ENCODE results near the gene TUSC2.

The TUSC2 gene

GRCh38 chr3:50365080-50365841, 37.2 kb upstream of the TUSC2 start:
- Histone ChIP-seq H3K9ac (ENCODE audit: low read length) (peak overlapping the region; percentile 59), H3K27me3 (ENCODE audit: control insufficient read depth, insufficient read depth, low read length) (peaks cover 28% of the 10 kb centered on the region), H3K4me1 (ENCODE audit: control insufficient read depth, insufficient read depth, low read length) (peaks cover 3% of the 10 kb centered on the region; the same call in 1 of the 2 replicates), H3K9me3 (ENCODE audit: control insufficient read depth, insufficient read depth, low read depth, low read length) (no peaks in the 10 kb centered on the region), H3K36me3 (ENCODE audit: control insufficient read depth, insufficient read depth, low read length) (no peaks in the 10 kb centered on the region), H3K27ac (ENCODE audit: low read depth, low read length) (no peak overlapping the region), H3K4me3 (ENCODE audit: low read depth, low read length) (peak overlapping the region; percentile 87)

DNA sequence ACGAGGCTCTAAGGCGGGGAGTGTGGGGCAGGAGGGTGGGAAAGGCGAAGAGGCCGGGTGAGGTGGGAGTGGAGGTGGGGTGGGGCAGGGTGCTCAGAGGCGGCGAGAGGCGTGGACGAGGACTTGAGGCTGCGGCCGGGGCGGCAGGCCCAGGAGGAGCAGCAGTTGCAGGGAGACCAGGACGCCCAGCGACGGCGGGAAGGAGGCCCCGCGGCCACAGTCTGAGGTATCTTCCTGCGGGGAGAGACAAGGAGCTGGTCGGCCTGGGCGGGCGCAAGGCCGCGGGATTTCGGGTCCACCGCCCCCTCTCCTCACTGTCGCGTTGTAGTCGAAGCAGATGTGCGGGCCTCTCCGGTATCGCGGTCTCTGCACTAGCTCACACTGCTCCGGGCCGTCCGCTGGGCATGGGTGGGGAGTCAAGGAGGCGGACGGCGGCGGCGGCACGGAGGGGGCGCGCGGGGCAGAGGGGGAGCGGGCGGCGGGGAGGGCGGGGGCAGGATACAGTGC, 36.6 kb upstream of the TUSC2 start:
- peak overlapping the region; percentile 87 for H3K4me3 ChIP-seq (ENCODE audit: low read depth, low read length)
- peak overlapping the region; percentile 6 for H3K9ac ChIP-seq (ENCODE audit: low read length)

DNA sequence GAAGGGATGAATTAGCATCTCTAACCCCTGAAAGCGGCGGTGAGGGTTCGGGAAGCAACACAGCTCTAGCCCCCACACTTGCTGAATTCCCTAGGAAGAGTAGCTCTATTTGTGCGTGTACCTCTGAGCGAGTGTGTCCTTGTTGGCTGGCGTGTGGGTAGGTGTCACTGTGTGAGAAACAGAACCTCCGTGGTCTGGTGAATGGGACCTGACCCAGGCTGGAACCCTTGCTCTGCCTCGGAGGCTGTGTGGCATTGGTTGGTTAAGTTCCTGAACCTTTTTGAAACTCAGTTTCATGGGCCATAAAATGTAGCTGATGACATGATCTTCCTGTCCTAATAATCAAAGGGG, 31.7 kb upstream of the TUSC2 start:
- Histone ChIP-seq H3K9ac (ENCODE audit: low read length) (no peak overlapping the region), H3K4me3 (ENCODE audit: low read depth, low read length) (peak overlapping the region; percentile 94), H3K27ac (ENCODE audit: low read depth, low read length) (no peak overlapping the region), H3K36me3 (ENCODE audit: control insufficient read depth, insufficient read depth, low read length) (peaks cover 23% of the 10 kb centered on the region), H3K4me1 (ENCODE audit: control insufficient read depth, insufficient read depth, low read length) (peaks cover 33% of the 10 kb centered on the region), H3K27me3 (ENCODE audit: control insufficient read depth, insufficient read depth, low read length) (peaks cover 13% of the 10 kb centered on the region), H3K9me3 (ENCODE audit: control insufficient read depth, insufficient read depth, low read depth, low read length) (no peaks in the 10 kb centered on the region)

More for the DNA sequence above, 36.6 kb upstream of the TUSC2 start:
- peaks cover 28% of the 10 kb centered on the region for H3K27me3 ChIP-seq (ENCODE audit: control insufficient read depth, insufficient read depth, low read length)
- peaks cover 7% of the 10 kb centered on the region; the same call in 1 of the 2 replicates for H3K4me1 ChIP-seq (ENCODE audit: control insufficient read depth, insufficient read depth, low read length)
- no peak overlapping the region for H3K27ac ChIP-seq (ENCODE audit: low read depth, low read length)
- H3K9me3 ChIP-seq (ENCODE audit: control insufficient read depth, insufficient read depth, low read depth, low read length), result no peaks in the 10 kb centered on the region
- no peaks in the 10 kb centered on the region for H3K36me3 ChIP-seq (ENCODE audit: control insufficient read depth, insufficient read depth, low read length)

GRCh38 chr3:50358911-50359759, 31.1 kb upstream of the TUSC2 start, which contains the start of gene TMEM115:
TSS of gene TMEM115 (minus strand) at chr3:50359521. CDS start at chr3:50359063, 458 bp downstream.
- H3K9me3 ChIP-seq (ENCODE audit: control insufficient read depth, insufficient read depth, low read depth, low read length), result no peaks in the 10 kb centered on the region
- H3K4me1 ChIP-seq (ENCODE audit: control insufficient read depth, insufficient read depth, low read length), result peaks cover 30% of the 10 kb centered on the region
- H3K36me3 ChIP-seq (ENCODE audit: control insufficient read depth, insufficient read depth, low read length), result peaks cover 29% of the 10 kb centered on the region
- H3K4me3 ChIP-seq (ENCODE audit: low read depth, low read length), result peak within 1 kb of the TSS; percentile 94
- H3K27ac ChIP-seq (ENCODE audit: low read depth, low read length), result peak within 1 kb of the TSS; percentile 11; the same call in 1 of the 2 replicates
- H3K9ac ChIP-seq (ENCODE audit: low read length), result peak within 1 kb of the TSS; percentile 85
- peaks cover 8% of the 10 kb centered on the region for H3K27me3 ChIP-seq (ENCODE audit: control insufficient read depth, insufficient read depth, low read length)

GRCh38 chr3:50358355-50358910, 30.4 kb upstream of the TUSC2 start:
- Histone ChIP-seq H3K36me3 (ENCODE audit: control insufficient read depth, insufficient read depth, low read length) (peaks cover 35% of the 10 kb centered on the region), H3K4me3 (ENCODE audit: low read depth, low read length) (peak overlapping the region; percentile 94), H3K27me3 (ENCODE audit: control insufficient read depth, insufficient read depth, low read length) (peaks cover under 1% of the 10 kb centered on the region; the same call in 1 of the 2 replicates), H3K9ac (ENCODE audit: low read length) (peak overlapping the region; percentile 85), H3K4me1 (ENCODE audit: control insufficient read depth, insufficient read depth, low read length) (peaks cover 30% of the 10 kb centered on the region), H3K9me3 (ENCODE audit: control insufficient read depth, insufficient read depth, low read depth, low read length) (no peaks in the 10 kb centered on the region), H3K27ac (ENCODE audit: low read depth, low read length) (peak overlapping the region; percentile 11; the same call in 1 of the 2 replicates)

DNA sequence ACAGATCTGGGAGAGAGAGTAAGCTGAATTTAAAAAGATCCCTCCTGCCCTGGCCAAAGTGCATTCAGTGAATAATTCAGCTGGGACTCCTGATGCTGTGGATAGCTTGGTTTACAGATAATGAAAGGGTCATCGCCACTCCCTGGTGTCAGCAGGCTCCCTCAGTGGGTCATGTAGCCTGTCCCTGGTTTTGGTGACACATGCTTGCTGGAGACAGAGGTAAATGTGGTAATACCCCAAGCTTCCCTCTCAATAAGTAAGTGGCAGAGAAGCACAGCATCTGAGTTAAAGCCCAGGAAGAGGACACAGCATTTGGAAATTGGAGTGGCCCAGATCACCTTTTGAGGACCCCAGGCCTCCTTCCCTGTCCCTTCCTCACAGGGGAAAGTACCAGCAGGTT, 29.5 kb upstream of the TUSC2 start:
- Histone ChIP-seq H3K36me3 (ENCODE audit: control insufficient read depth, insufficient read depth, low read length) (peaks cover 39% of the 10 kb centered on the region), H3K9ac (ENCODE audit: low read length) (peak overlapping the region; percentile 11), H3K4me3 (ENCODE audit: low read depth, low read length) (peak overlapping the region; percentile 94), H3K27me3 (ENCODE audit: control insufficient read depth, insufficient read depth, low read length) (no peaks in the 10 kb centered on the region), H3K4me1 (ENCODE audit: control insufficient read depth, insufficient read depth, low read length) (peaks cover 30% of the 10 kb centered on the region), H3K27ac (ENCODE audit: low read depth, low read length) (no peak overlapping the region), H3K9me3 (ENCODE audit: control insufficient read depth, insufficient read depth, low read depth, low read length) (no peaks in the 10 kb centered on the region)

DNA sequence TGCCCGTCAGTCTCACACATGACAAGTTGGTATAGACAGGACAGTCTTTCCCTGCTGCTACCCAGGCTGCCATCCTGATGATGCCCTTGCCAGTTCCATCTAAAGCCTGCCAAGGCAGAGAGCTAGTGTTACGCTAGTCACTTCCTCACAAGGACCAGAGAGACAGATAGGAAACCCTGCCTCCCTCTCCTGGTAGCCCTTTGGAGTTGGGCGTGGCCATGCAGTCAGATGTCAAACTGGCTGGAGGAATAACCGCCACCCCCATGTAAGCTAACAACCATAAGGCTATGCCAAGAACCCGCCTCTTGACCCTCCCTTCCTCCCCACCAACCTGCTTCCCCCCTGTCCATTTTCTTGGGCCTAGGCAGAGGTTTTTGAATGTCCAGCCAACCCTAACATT, 28.5 kb upstream of the TUSC2 start:
- 0 out of 2 replicates have a peak overlapping the region, but pooled peaks have one; percentile 1 for H3K4me3 ChIP-seq (ENCODE audit: low read depth, low read length)
- no peaks in the 10 kb centered on the region for H3K9me3 ChIP-seq (ENCODE audit: control insufficient read depth, insufficient read depth, low read depth, low read length)
- no peak overlapping the region for H3K9ac ChIP-seq (ENCODE audit: low read length)
- peaks cover 31% of the 10 kb centered on the region for H3K4me1 ChIP-seq (ENCODE audit: control insufficient read depth, insufficient read depth, low read length)
- peaks cover 39% of the 10 kb centered on the region for H3K36me3 ChIP-seq (ENCODE audit: control insufficient read depth, insufficient read depth, low read length)
- H3K27me3 ChIP-seq (ENCODE audit: control insufficient read depth, insufficient read depth, low read length), result no peaks in the 10 kb centered on the region
- H3K27ac ChIP-seq (ENCODE audit: low read depth, low read length), result no peak overlapping the region

DNA sequence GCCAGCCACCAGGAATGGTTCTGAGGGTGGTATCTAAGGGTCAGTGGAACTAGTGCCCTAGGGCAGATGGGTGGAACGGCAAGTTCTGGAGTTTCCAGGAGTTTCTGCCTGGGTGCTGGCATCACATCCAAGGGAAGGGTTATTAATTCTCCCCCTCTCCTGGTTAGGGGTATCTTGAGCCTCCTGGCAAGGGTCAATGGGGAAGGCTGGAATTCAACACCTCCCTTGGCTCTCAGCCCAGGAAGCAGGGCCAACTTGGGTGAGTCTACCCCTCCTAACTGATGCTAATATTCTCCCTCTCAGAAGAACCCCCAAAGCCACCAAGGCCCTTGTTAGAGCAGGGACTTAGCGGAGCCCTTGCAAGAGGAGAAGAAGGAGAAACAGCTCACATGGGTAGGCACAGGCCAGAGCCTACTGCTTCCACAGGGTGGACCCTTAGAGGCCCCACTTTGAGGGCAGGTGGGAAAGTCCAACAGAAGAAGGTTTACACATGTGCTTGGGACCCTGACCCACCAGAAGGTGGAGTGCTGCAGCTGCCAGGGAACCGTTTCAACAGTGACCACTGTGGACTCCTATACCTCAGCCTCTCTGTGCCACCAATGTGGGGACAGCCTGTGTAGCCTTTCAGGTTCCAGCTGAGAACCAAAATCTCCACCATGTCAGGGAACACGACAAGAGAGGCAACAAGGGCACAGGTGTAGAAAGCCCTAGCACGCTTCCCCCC, 28.0 kb upstream of the TUSC2 start:
- no peaks in the 10 kb centered on the region for H3K27me3 ChIP-seq (ENCODE audit: control insufficient read depth, insufficient read depth, low read length)
- no peak overlapping the region for H3K9ac ChIP-seq (ENCODE audit: low read length)
- H3K36me3 ChIP-seq (ENCODE audit: control insufficient read depth, insufficient read depth, low read length), result peaks cover 39% of the 10 kb centered on the region
- no peak overlapping the region for H3K4me3 ChIP-seq (ENCODE audit: low read depth, low read length)
- peaks cover 36% of the 10 kb centered on the region for H3K4me1 ChIP-seq (ENCODE audit: control insufficient read depth, insufficient read depth, low read length)
- no peaks in the 10 kb centered on the region for H3K9me3 ChIP-seq (ENCODE audit: control insufficient read depth, insufficient read depth, low read depth, low read length)
- no peak overlapping the region for H3K27ac ChIP-seq (ENCODE audit: low read depth, low read length)

- Histone ChIP-seq H3K4me1 (ENCODE audit: control insufficient read depth, insufficient read depth, low read length) (peaks cover 40% of the 10 kb centered on the region), H3K27me3 (ENCODE audit: control insufficient read depth, insufficient read depth, low read length) (no peaks in the 10 kb centered on the region), H3K4me3 (ENCODE audit: low read depth, low read length) (no peak overlapping the region), H3K36me3 (ENCODE audit: control insufficient read depth, insufficient read depth, low read length) (peaks cover 39% of the 10 kb centered on the region), H3K9me3 (ENCODE audit: control insufficient read depth, insufficient read depth, low read depth, low read length) (no peaks in the 10 kb centered on the region), H3K9ac (ENCODE audit: low read length) (no peak overlapping the region), H3K27ac (ENCODE audit: low read depth, low read length) (no peak overlapping the region)
Observed at GRCh38 chr3:50354850-50355249, 26.8 kb upstream of the TUSC2 start.

DNA sequence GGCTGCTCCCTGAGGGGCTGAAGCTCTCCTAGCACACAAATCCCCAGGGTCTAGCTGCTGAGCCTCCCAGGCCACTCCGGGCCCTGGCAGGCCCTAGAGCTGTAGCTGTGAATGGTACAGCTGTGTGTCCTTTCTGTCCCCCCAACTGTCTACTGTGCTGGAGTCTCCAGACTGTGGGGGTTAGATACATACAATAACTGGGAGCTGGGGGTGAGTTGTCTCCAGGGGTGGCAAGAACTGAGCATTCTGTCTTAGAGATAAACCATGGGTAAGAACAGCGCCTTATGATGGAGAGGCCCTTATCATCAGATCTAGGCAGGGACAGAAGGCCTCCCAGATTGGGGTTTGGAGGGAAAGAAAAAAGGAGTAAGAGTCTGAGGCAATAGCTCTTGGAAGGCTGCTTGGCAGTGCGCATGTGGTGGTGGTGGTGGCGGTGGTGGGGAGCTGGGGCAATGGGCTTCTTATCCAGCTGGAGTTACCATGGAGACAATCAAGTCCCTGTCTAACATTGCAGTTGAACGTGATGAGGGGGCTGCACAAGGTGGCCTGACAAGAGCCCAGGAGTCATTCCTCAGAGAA, 26.3 kb upstream of the TUSC2 start:
- Histone ChIP-seq H3K9me3 (ENCODE audit: control insufficient read depth, insufficient read depth, low read depth, low read length) (no peaks in the 10 kb centered on the region), H3K4me1 (ENCODE audit: control insufficient read depth, insufficient read depth, low read length) (peaks cover 40% of the 10 kb centered on the region), H3K9ac (ENCODE audit: low read length) (no peak overlapping the region), H3K27ac (ENCODE audit: low read depth, low read length) (no peak overlapping the region), H3K27me3 (ENCODE audit: control insufficient read depth, insufficient read depth, low read length) (no peaks in the 10 kb centered on the region), H3K4me3 (ENCODE audit: low read depth, low read length) (no peak overlapping the region), H3K36me3 (ENCODE audit: control insufficient read depth, insufficient read depth, low read length) (peaks cover 39% of the 10 kb centered on the region)
